GM18951 (cell line): ENCODE measurements around the gene TTLL11.

Experiments used
- POLR2A ChIP-seq: IDR thresholded peaks from 4 replicates; pipeline ENCODE4 v1.6.1; 2011; ENCODE audit warnings: mild to moderate bottlenecking; ENCODE audit not compliant: insufficient read length, insufficient read depth; ENCODE audit errors: extremely low read depth
- in situ Hi-C: fragments of 300-500 bp; cut with MboI; formaldehyde crosslinking; loops from one replicate; pipeline ENCODE4 v1.12.0; 2022; ENCODE audit warnings: low sequenced_read_pairs, mixed read lengths, inconsistent platforms; ENCODE audit not compliant: unreplicated experiment

Gene TTLL11

DNA sequence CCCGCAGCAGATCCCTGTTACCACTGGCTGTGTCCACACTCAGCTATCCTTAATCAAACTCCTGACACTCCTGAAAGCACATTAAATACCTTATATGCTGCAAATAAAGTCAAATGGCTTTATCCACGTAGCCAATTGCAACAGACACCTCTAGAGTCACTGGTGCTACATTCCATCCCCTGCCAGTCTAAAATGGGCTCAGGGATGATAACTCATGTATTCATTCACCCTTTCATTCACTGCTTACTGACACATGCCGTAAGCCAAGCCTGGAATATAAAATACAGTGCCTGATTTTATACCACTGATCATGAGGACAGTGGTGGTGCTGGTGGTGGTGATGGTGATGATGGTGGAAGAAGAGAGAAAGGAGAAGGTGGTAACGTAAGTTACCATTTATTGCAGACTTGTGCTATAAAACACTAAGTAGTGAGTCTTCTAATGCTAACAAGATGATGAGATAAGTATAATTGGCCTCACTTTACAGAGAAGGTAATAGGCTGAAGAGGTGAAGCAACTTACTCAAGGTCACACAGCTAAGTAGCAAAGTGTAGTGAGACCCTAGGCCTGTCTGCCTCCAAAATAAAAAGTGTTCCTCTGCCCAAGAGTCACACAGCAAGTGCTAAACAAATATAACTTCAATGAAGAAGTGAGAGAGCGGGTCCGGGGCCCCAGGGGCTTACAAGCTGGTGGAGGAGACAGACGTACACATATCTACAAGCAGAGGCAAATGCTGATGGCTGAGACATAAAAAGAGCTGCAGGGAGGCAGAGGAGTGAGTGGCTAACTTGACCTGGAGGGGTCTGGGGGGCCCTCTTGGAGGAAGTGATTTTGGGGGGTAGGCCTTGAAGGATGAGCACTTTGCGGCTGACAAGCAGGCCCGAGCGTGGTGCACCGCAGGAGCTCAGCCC is 1.2 kb downstream of the TTLL11 start:
- in situ Hi-C loops, result no loop called here

DNA sequence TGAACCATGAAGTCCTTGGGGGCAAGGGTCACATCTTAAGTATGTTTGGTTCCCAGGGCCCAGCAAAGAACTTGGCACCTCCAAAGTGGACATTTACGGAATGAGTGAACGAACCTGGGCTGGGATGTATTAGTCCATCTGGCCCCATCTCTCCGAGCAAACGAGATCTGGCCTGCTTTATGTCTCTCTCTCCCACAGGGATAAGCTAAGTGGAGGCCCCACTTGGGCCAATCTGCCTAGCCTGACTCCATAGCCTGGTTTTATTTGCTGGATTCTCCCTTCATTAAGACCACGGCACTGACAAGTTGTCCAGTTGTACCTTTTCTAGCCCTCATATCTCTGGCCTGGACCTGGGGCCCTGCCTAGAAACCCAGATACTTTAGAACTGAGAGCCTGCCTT is 2.1 kb downstream of the TTLL11 start:
- no peak for TF ChIP-seq POLR2A
- in situ Hi-C loops, result no loop called here

More for the DNA sequence above, 1.2 kb downstream of the TTLL11 start:
- TF ChIP-seq POLR2A, result no peak

DNA sequence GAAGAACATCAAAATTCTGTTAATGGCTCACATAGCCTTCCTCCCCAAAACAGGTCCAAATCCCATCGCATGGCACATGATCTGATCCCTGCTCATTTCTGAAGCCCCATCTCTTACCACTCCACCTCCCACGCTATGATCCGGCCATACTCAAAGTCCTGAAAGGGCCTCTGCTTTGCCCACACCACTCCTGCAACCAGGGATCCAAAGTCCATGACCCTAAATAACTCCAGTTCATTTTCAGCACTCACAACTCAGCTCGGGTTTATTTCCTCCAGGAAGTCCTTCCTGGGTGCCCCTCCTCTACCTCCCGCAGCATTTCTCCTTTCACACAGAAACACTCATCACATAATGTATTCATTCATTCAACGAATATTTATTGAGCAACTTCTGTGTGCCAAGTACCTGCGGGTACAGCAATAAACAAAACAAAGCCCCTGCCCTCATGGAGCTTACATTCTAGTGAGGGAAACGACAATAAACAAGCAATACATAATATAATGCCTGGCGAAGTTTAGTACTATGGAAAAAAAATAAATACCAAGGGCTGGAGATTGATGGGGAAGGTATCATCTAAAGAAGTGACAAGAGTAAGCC is 2.7 kb downstream of the TTLL11 start:
- in situ Hi-C loops, result no loop called here
- no peak for TF ChIP-seq POLR2A

DNA sequence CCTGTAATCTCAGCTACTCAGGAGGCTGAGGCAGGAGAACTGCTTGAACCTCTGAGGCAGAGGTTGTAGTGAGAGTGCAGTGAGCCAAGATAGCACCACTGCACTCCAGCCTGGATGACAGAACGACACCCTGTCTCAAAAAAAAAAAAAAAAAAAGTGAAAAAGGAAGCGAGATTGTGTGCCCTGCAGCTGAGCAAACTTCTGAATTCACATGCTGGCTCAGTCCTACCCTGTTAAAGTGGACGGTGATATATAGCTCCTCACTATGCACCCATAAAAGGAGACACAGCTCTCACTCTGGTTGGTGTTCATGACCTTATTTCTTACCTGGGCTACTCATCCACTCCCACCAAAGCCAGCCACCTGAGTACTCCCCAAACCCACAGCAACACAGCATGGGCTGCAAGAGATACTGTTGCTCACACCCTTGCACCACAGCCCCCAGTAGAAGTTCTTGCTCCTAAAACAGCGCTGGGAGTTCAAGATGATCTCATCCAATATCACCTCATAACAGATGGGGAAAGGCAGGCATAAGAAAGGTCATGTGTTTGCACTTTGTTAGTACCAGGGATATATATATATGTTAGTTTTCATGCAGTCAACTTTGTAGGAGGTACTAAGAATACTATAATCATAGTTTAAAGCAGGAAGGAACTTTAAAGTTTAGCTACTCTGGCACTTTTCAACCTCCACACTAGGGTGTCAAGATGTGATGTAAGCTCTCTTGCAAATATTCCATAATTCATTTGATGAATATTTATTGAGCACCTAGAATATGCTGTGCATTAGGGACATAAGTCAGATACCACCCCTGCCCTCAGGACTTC is 4.0 kb downstream of the TTLL11 start:
- in situ Hi-C loops, result no loop called here
- no peak for TF ChIP-seq POLR2A

- TF ChIP-seq POLR2A, result no peak
- in situ Hi-C loops, result no loop called here
Measured at GRCh38 chr9:122087406-122088200, 5.5 kb downstream of the TTLL11 start.

GRCh38 chr9:122086873-122087272 is 6.2 kb downstream of the TTLL11 start:
- TF ChIP-seq POLR2A, result no peak
- in situ Hi-C loops, result no loop called here

DNA sequence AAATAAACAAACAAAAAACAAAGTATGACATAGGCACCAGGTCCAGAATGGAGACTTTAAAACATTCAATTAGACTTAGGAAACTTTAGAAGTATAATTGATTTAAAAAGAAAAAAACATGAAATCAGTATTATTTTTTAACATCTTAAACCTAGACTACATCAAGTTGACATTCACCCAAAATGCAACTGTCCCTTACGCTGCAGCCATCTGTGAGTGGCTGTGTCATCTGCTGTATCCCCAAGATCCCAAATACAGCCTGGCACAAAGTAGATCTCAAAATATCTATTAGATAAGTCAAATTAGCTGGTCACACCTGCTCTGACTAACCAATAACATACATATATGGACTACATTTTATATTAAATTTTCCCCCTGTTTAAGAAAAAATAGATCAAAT is 7.8 kb downstream of the TTLL11 start:
- TF ChIP-seq POLR2A, result no peak
- in situ Hi-C loops, result no loop called here

DNA sequence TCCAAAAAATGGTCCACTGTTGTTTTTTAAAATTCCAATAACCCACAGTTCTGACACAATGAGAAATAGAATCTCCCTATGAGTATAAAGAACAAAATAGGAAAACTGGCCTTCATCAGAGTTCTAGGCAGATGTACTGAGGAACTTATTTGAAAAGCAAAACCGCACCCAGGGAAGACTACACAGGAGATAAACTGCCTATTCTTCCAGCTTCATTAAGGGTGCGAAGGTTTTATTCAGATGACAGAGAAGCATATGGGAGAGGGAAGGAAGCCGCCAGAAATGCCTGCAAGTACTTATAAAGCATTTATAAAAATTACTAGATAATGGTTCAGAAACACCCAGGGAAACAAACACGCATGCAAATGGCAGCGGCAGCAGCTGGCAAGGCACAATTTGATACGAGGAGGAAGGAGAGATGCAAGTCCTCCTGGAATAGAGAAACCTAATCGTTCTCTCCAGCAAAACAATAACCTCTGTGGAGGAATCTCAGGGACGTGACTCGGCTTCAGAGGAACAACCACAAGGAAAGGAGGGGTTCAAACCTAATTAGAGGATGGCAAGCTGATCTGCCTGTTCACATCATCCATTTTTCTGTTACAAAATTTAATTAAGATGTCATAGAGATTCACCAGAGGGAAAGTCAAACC is 9.0 kb downstream of the TTLL11 start:
- TF ChIP-seq POLR2A, result no peak
- in situ Hi-C loops, result no loop called here

DNA sequence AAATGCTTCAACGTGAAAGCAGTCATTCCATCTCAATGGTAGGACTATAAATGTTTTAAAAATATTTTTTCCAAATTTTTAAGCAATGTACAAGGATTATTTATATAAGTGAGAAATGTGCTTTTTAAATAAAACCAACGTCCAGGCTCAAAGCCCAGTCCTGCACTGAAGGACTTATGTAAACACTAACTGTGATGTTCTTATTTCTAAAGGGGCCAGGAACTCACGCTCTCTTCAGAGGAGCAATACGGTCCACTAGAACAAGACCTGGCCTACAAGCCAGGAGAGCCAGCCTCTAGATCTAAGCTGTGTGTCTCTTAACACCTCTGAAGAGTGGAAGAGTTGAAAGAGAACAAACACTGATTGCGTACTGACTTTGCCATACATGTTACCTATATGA is 12.1 kb downstream of the TTLL11 start:
- in situ Hi-C loops, result no loop called here
- TF ChIP-seq POLR2A, result no peak

GRCh38 chr9:122078557-122078956 is 14.6 kb downstream of the TTLL11 start:
- in situ Hi-C loops, result no loop called here
- no peak for TF ChIP-seq POLR2A

GRCh38 chr9:122076773-122077172 is 16.3 kb downstream of the TTLL11 start:
- TF ChIP-seq POLR2A, result no peak
- in situ Hi-C loops, result no loop called here

GRCh38 chr9:122076117-122076516 is 17.0 kb downstream of the TTLL11 start:
- in situ Hi-C loops, result no loop called here
- no peak for TF ChIP-seq POLR2A

DNA sequence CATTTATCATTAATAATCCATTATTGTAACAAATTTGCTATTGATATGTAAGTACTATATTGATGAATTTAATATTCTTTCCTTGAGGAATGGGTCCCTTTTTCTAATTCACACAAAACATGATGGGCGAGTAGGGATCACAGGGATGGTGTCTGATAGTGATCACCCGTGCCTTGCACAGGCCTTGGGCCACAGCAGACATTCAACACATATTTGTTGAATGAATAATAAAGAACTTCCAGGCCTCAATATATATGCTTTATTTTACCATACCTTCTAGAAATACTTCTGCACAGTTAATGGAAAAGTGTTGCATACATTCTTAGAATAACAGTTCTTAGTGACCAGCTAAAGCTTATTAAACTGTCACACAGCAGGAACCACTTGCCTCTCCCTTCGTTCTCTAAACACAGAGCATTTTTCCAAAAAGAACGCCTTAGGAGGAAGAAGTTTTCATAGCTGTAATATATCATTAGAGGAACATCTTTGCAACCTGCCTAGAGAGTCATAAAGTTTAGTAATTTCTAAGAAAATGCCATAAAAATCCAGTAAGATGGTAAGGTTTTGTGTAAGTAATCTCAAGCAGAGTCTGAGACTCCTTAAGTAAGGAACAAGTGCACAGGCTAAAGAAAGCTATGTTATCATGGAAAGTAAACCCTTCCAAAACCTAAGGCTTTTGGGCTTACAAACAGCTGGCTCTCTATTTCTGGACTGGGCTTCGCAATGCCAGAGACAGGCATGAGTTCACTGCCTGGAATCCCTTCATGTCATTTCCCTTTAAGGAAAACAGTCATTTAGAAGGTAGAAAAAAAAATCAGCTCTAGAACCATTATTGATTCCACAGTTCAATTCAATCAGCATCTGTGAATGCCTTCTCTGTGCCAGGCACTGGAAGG is 17.7 kb downstream of the TTLL11 start:
- no peak for TF ChIP-seq POLR2A

More for the DNA sequence above, 17.7 kb downstream of the TTLL11 start:
- in situ Hi-C loops, result no loop called here
